Gastroesophageal sphincter (tissue), 3 donors: ENCODE measurements around the gene CRIM1.

Experiments used
- CTCF ChIP-seq, 4 experiments: fragments of 200-600 bp in 2 of 4; fragments of 450-650 bp in 2 of 4; sonication (generic) in 1 of 4; IDR thresholded peaks; one replicate each; pipeline ENCODE4 v1.5.1; 2017 to 2019; ENCODE audit warnings: antibody characterized with exemption in 4 of 4, mild to moderate bottlenecking in 2 of 4, moderate library complexity in 2 of 4
- POLR2A ChIP-seq, 2 donors: fragments of 450-650 bp; IDR thresholded peaks; one replicate each; pipeline ENCODE4 v1.6.1; 2017; ENCODE audit warnings: antibody characterized with exemption in 2 of 2, mild to moderate bottlenecking in 2 of 2, moderate library complexity in 1 of 2
- POLR2AphosphoS5 ChIP-seq: sonication (generic); formaldehyde crosslinking; IDR thresholded peaks from one replicate; pipeline ENCODE4 v1.6.1; 2017; ENCODE audit warnings: antibody characterized with exemption

GRCh38 chr2:36466135-36466534, 110.6 kb downstream of the CRIM1 start:
- TF ChIP-seq POLR2A (IDR thresholded peaks at IDR 0.05) (no peak), POLR2AphosphoS5 (no peak), CTCF (IDR thresholded peaks at IDR 0.05) (no peak)
